ENCODE results near the gene HHIPL2. TPM values are rescaled to one million over a fixed set of nuclear protein-coding genes. Genes with fewer than 3 reads are reported as not detected.

The HHIPL2 gene
- total and polyA plus RNA-seq, 10 of the 15 experiments (the other 5 are each of a cell fraction or from before 2014, with no cell fraction given) = 0.06 to 0.29 (median 0.09) TPM; not detected in 3

DNA sequence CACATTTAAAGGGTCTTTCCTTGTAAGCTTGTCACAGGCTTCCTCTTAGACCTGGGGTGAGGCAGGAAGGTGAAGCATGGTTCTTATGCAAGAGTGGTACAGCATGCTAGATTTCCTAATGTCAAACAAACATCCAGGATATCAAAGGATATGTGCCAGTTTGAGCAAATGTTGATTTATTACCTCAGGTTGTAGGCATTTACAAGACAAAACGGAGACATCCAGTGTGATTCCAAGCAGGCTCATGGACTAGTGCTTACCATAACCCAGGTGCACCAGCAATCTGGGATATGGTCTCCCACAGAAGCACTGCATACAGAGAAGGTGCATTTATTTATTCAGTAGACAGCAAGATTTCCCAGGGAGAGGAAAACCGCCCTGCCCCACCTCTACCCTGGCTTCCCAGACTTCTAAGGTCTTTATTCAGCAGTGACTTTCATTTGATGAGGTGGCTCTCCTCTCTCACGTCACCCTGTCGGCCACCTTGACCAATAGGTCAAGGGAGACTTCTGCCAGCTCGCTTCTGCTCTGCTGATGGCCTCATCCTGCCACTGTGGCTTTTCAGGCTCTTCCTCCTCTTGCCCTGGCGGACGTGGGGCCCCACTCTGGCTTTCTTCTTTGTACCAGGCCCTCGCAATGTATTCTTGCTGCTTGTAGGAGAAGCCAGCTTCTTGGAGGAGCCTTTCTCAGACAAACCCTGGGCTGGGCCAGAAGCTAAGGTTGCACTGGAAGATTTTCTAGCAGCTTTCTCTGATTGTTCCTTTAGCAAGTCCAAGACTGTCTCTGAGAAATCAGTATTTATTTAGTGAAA is 25.6 kb downstream of the HHIPL2 start (continued):
- TF ChIP-seq, protein P1, sequence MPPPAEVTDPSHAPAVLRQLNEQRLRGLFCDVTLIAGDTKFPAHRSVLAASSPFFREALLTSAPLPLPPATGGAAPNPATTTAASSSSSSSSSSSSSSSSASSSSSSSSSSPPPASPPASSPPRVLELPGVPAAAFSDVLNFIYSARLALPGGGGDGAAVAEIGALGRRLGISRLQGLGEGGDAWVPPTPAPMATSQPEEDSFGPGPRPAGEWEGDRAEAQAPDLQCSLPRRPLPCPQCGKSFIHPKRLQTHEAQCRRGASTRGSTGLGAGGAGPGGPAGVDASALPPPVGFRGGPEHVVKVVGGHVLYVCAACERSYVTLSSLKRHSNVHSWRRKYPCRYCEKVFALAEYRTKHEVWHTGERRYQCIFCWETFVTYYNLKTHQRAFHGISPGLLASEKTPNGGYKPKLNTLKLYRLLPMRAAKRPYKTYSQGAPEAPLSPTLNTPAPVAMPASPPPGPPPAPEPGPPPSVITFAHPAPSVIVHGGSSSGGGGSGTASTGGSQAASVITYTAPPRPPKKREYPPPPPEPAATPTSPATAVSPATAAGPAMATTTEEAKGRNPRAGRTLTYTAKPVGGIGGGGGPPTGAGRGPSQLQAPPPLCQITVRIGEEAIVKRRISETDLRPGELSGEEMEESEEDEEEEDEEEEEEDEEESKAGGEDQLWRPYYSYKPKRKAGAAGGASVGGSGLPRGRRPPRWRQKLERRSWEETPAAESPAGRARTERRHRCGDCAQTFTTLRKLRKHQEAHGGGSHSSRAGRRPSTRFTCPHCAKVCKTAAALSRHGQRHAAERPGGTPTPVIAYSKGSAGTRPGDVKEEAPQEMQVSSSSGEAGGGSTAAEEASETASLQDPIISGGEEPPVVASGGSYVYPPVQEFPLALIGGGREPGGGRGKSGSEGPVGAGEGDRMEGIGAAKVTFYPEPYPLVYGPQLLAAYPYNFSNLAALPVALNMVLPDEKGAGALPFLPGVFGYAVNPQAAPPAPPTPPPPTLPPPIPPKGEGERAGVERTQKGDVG (CRISPR knock-in tag; IDR thresholded peaks at IDR 0.05) = no peak
- TF ChIP-seq PAX5 (IDR thresholded peaks at IDR 0.05; ENCODE audit: borderline replicate concordance, low read depth, low read length) = no peak

- Histone ChIP-seq H3K27ac (ENCODE audit: control insufficient read depth, insufficient read depth) (no peak overlapping the region), H3K4me1 (ENCODE audit: control insufficient read depth, insufficient read depth, low read length) (no peaks in the 10 kb centered on the region), H3K36me3 (ENCODE audit: control insufficient read depth in 2 of 2, insufficient read depth in 2 of 2, low read length in 1 of 2) (no peaks in the 10 kb centered on the region), H2AFZ (ENCODE audit: control insufficient read depth, low read depth, low read length) (no peak overlapping the region), H3K9me3 (replicated peaks; ENCODE audit: control insufficient read depth, insufficient read depth, low read length) (no peaks in the 10 kb centered on the region), H3K4me2 (ENCODE audit: control insufficient read depth, insufficient read depth) (no peak overlapping the region), H3K9ac (ENCODE audit: control insufficient read depth, insufficient read depth, low read length) (no peak overlapping the region), H3K79me2 (ENCODE audit: control insufficient read depth, insufficient read depth, low read length) (no peaks in the 10 kb centered on the region), H3K4me3 (no peak overlapping the region), H3K27me3 (replicated peaks in 1 of 2; ENCODE audit: control insufficient read depth in 2 of 2, insufficient read depth in 2 of 2, low read length in 1 of 2) (no peaks in the 10 kb centered on the region; a peak in 1 of 4 replicates), H4K20me1 (ENCODE audit: control insufficient read depth, insufficient read depth) (no peaks in the 10 kb centered on the region)
- no peak for DNase-seq (ENCODE audit: low read depth, low spot score)
- ChIA-PET RAD21 (ENCODE audit: unreplicated experiment) (no interaction called here), SMC1A (ENCODE audit: uncharacterized antibody, unreplicated experiment) (no interaction called here), POLR2A (no interaction called here), CTCF (interaction anchor here (1.3 kb wide), 1 partner anchor 66 kb away, joined by 3 read pairs; no protein-coding TSS in a partner anchor)
- BruUV-seq (replicated peaks) = no TSS peak
- in situ Hi-C loops (cut with MboI) = no loop called here
- no peak for ATAC-seq
- 54% methylated on average over 7 of the region's 7 CpGs for WGBS (ENCODE audit: insufficient coverage, insufficient replicate concordance, low lambda C conversion rate, missing lambda C conversion rate)
- intact Hi-C loops (cut with micrococcal nuclease; ENCODE audit: unreplicated experiment) = no loop called here
- FAIRE-seq = no peak
- TF ChIP-seq TARDBP (IDR thresholded peaks at IDR 0.05; ENCODE audit: borderline replicate concordance) (no peak), MAX (IDR thresholded peaks at IDR 0.05; ENCODE audit: low read depth, low read length) (no peak), RFX5 (IDR thresholded peaks at IDR 0.05; ENCODE audit: low read depth, low read length) (no peak), SPI1 (IDR thresholded peaks at IDR 0.05; ENCODE audit: borderline replicate concordance, insufficient read depth, low read depth, low read length) (no peak)
- TF ChIP-seq, protein P2, sequence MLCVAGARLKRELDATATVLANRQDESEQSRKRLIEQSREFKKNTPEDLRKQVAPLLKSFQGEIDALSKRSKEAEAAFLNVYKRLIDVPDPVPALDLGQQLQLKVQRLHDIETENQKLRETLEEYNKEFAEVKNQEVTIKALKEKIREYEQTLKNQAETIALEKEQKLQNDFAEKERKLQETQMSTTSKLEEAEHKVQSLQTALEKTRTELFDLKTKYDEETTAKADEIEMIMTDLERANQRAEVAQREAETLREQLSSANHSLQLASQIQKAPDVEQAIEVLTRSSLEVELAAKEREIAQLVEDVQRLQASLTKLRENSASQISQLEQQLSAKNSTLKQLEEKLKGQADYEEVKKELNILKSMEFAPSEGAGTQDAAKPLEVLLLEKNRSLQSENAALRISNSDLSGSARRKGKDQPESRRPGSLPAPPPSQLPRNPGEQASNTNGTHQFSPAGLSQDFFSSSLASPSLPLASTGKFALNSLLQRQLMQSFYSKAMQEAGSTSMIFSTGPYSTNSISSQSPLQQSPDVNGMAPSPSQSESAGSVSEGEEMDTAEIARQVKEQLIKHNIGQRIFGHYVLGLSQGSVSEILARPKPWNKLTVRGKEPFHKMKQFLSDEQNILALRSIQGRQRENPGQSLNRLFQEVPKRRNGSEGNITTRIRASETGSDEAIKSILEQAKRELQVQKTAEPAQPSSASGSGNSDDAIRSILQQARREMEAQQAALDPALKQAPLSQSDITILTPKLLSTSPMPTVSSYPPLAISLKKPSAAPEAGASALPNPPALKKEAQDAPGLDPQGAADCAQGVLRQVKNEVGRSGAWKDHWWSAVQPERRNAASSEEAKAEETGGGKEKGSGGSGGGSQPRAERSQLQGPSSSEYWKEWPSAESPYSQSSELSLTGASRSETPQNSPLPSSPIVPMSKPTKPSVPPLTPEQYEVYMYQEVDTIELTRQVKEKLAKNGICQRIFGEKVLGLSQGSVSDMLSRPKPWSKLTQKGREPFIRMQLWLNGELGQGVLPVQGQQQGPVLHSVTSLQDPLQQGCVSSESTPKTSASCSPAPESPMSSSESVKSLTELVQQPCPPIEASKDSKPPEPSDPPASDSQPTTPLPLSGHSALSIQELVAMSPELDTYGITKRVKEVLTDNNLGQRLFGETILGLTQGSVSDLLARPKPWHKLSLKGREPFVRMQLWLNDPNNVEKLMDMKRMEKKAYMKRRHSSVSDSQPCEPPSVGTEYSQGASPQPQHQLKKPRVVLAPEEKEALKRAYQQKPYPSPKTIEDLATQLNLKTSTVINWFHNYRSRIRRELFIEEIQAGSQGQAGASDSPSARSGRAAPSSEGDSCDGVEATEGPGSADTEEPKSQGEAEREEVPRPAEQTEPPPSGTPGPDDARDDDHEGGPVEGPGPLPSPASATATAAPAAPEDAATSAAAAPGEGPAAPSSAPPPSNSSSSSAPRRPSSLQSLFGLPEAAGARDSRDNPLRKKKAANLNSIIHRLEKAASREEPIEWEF (IDR thresholded peaks at IDR 0.05; ENCODE audit: insufficient replicate concordance, low read depth, low read length) = no peak
Measured at GRCh38 chr1:222521299-222522104, 26.4 kb downstream of the HHIPL2 start.

Measured in GM12878 (cell line).